Naive thymus-derived CD8-positive, alpha-beta T cell (primary cell): Measurements from ENCODE around the gene SKA2. TPM values are rescaled to one million over a fixed set of nuclear protein-coding genes. Genes with fewer than 3 reads are reported as not detected.

Source experiments
- ATAC-seq, 2 donors: fragments of 150-1000 bp; cut with Tn5 transposase in 1 of 2; sonication (Bioruptor Pico), chemical (Tn5 transposase) in 1 of 2; 1 replicate in 1 of 2; 2 replicates in 1 of 2; pipeline ENCODE4 v1.10.0; 2021; ENCODE audit warnings: mild to moderate bottlenecking in 2 of 2, moderate library complexity in 2 of 2
- POLR2A ChIA-PET: fragments of 350-600 bp; sonication (Branson Sonifier 250); formaldehyde crosslinking; loops from one replicate; lab custom pipeline; 2021; ENCODE audit warnings: antibody characterized with exemption; lab: Charles Lee
- DNase-seq, 10 donors: peaks; one replicate each; pipeline versions ENCODE4 v3.0.0 to v3.0.0-alpha.2; 2020 to 2022
- H3K27ac Mint-ChIP-seq, 10 donors: one replicate each; pipeline ENCODE4 v1.8.0; 2020 to 2022; ENCODE audit warnings: mild to moderate bottlenecking in 10 of 10, mixed read lengths in 10 of 10, moderate library complexity in 4 of 10, inconsistent platforms in 1 of 10
- H3K27me3 Mint-ChIP-seq, 5 donors: one replicate each; pipeline ENCODE4 v1.8.0; 2021 to 2022; ENCODE audit warnings: mixed read lengths in 5 of 5
- H3K36me3 Mint-ChIP-seq, 3 donors: one replicate each; pipeline ENCODE4 v1.8.0; 2020 to 2022; ENCODE audit warnings: mixed read lengths in 3 of 3, mild to moderate bottlenecking in 2 of 3, inconsistent platforms in 1 of 3
- H3K4me1 Mint-ChIP-seq, 4 donors: one replicate each; pipeline ENCODE4 v1.8.0; 2021 to 2022; ENCODE audit warnings: mixed read lengths in 4 of 4
- H3K4me3 Mint-ChIP-seq, 10 donors: one replicate each; pipeline ENCODE4 v1.8.0; 2020 to 2022; ENCODE audit warnings: mild to moderate bottlenecking in 10 of 10, mixed read lengths in 10 of 10, moderate library complexity in 6 of 10, inconsistent platforms in 1 of 10
- H3K9me3 Mint-ChIP-seq, 9 donors: one replicate each; pipeline ENCODE4 v1.8.0; 2020 to 2022; ENCODE audit warnings: mixed read lengths in 9 of 9, mild to moderate bottlenecking in 3 of 9, inconsistent platforms in 1 of 9, moderate library complexity in 1 of 9
- microRNA-seq: library from miRNA; unstranded; fragments of <30 nt; microRNA quantifications from one replicate; pipeline ENCODE4 v1.2.0, GENCODE V29; 2022; ENCODE audit warnings: borderline microRNAs expressed
- polyA plus RNA-seq, 3 donors: library from polyadenylated mRNA; unstranded; fragments of 300-500 nt; fragmentation: Illumina TruSeq; gene quantifications; one replicate each; pipeline ENCODE4 v1.2.3, GENCODE V29; 2021
- total RNA-seq, 8 experiments: library from RNA in 2 of 8; stranded (reverse) in 2 of 8; gene quantifications; one replicate each; pipeline ENCODE4 v1.2.3 and lab custom pipeline; 2021 to 2026

SKA2 gene
- total and polyA plus RNA-seq, 5 experiments from 2014 or later, result 13.1 to 34.4 (median 28.7) TPM

GRCh38 chr17:59084154-59084553, 70.8 kb downstream of the SKA2 start:
- Mint-ChIP-seq H3K27me3 (no peaks in the 10 kb centered on the region), H3K4me1 (peaks cover 0 to 7% (median 3%) of the 10 kb centered on the region in 4 donors), H3K9me3 (no peaks in the 10 kb centered on the region), H3K27ac (peak overlapping the region in 1 of 10 donors; percentile 59), H3K4me3 (no peak overlapping the region), H3K36me3 (peaks cover 0 to 73% (median 22%) of the 10 kb centered on the region in 3 donors)
- POLR2A ChIA-PET, result no interaction called here
- ATAC-seq (no peak), DNase-seq (no peak)

- no peak overlapping the region for H3K27ac Mint-ChIP-seq
- H3K4me1 Mint-ChIP-seq, result no peaks in the 10 kb centered on the region
- DNase-seq, result no peak
- no peak overlapping the region for H3K4me3 Mint-ChIP-seq
- no peak for ATAC-seq
- POLR2A ChIA-PET, result no interaction called here
- no peaks in the 10 kb centered on the region for H3K27me3 Mint-ChIP-seq
- peaks cover 0 to 80% (median 34%) of the 10 kb centered on the region in 3 donors for H3K36me3 Mint-ChIP-seq
- no peaks in the 10 kb centered on the region for H3K9me3 Mint-ChIP-seq
These were observed 80.5 kb downstream of the SKA2 start for GRCh38 chr17:59074494-59074893.

GRCh38 chr17:59073972-59074371, 81.0 kb downstream of the SKA2 start:
- POLR2A ChIA-PET, result no interaction called here

GRCh38 chr17:59069856-59070255, 85.1 kb downstream of the SKA2 start:
- POLR2A ChIA-PET, result no interaction called here
- H3K27ac Mint-ChIP-seq, result no peak overlapping the region
- ATAC-seq, result no peak
- H3K9me3 Mint-ChIP-seq, result no peaks in the 10 kb centered on the region
- no peak for DNase-seq
- no peaks in the 10 kb centered on the region for H3K27me3 Mint-ChIP-seq
- no peaks in the 10 kb centered on the region for H3K4me1 Mint-ChIP-seq
- no peak overlapping the region for H3K4me3 Mint-ChIP-seq
- peaks cover 0 to 79% (median 34%) of the 10 kb centered on the region in 3 donors for H3K36me3 Mint-ChIP-seq

More at GRCh38 chr17:59073972-59074371, 81.0 kb downstream of the SKA2 start:
- ATAC-seq (no peak), DNase-seq (no peak)
- Mint-ChIP-seq H3K36me3 (peaks cover 0 to 78% (median 35%) of the 10 kb centered on the region in 3 donors), H3K27me3 (no peaks in the 10 kb centered on the region), H3K9me3 (no peaks in the 10 kb centered on the region), H3K4me3 (no peak overlapping the region), H3K4me1 (no peaks in the 10 kb centered on the region), H3K27ac (no peak overlapping the region)

GRCh38 chr17:59067756-59068155, 87.2 kb downstream of the SKA2 start:
- H3K36me3 Mint-ChIP-seq, result peaks cover 0 to 83% (median 28%) of the 10 kb centered on the region in 3 donors
- ATAC-seq (no peak), DNase-seq (no peak)
- no peak overlapping the region for H3K27ac Mint-ChIP-seq
- no peak overlapping the region for H3K4me3 Mint-ChIP-seq
- H3K9me3 Mint-ChIP-seq, result no peaks in the 10 kb centered on the region
- H3K4me1 Mint-ChIP-seq, result no peaks in the 10 kb centered on the region
- POLR2A ChIA-PET, result no interaction called here
- H3K27me3 Mint-ChIP-seq, result no peaks in the 10 kb centered on the region

GRCh38 chr17:59067340-59067739, 87.6 kb downstream of the SKA2 start:
- Mint-ChIP-seq H3K4me3 (no peak overlapping the region), H3K27ac (no peak overlapping the region), H3K9me3 (no peaks in the 10 kb centered on the region), H3K27me3 (no peaks in the 10 kb centered on the region), H3K36me3 (peaks cover 0 to 86% (median 32%) of the 10 kb centered on the region in 3 donors), H3K4me1 (no peaks in the 10 kb centered on the region)
- DNase-seq (no peak), ATAC-seq (no peak)
- POLR2A ChIA-PET, result interaction anchor here (0.6 kb wide), 1 partner anchor 38 kb away, joined by 5 read pairs; no protein-coding TSS in a partner anchor

GRCh38 chr17:59062509-59062908, 92.5 kb downstream of the SKA2 start:
- H3K4me1 Mint-ChIP-seq, result peaks cover 0 to 1% (median 0%) of the 10 kb centered on the region in 4 donors
- no peak for ATAC-seq
- POLR2A ChIA-PET, result no interaction called here
- no peak for DNase-seq
- no peaks in the 10 kb centered on the region for H3K9me3 Mint-ChIP-seq
- no peak overlapping the region for H3K4me3 Mint-ChIP-seq
- no peak overlapping the region for H3K27ac Mint-ChIP-seq
- no peaks in the 10 kb centered on the region for H3K27me3 Mint-ChIP-seq
- H3K36me3 Mint-ChIP-seq, result peaks cover 5 to 80% (median 25%) of the 10 kb centered on the region in 3 donors

Small RNAs within 50 kb of the gene (microRNA-seq; reads per million reads assigned to microRNA genes)
- gene MIR301A (3.8 reads per million, percentile 7 among the genes with 10 or more reads in this experiment), gene MIR454 (652 reads per million, percentile 81 among the genes with 10 or more reads in this experiment)

Other genes with a start within 250 kb of the SKA2 start
- 10 to 100 TPM; 26.1 to 27.2 TPM for gene TRIM37, start 48.3 kb downstream of the SKA2 start, total RNA-seq
- 1 to 10 TPM; 7.2 to 9.3 (median 8.3) TPM for gene TRIM37, start 48.3 kb downstream of the SKA2 start, polyA plus RNA-seq
- gene PRR11, start 560 bp upstream of the SKA2 start, total RNA-seq, result under 1 TPM; 0.65 to 0.85 TPM
- under 1 TPM in 2 of 3 donors, not detected in 1; 0.32 to 0.66 TPM for gene PRR11, start 560 bp upstream of the SKA2 start, polyA plus RNA-seq
- gene SMG8, start 54.8 kb upstream of the SKA2 start, total RNA-seq, result 10 to 100 TPM; 22.2 to 22.4 TPM
- gene SMG8, start 54.8 kb upstream of the SKA2 start, polyA plus RNA-seq, result 10 to 100 TPM in 1 of 3 donors, 1 to 10 TPM in 2; 7.9 to 12.5 (median 9.5) TPM
- gene GDPD1, start 65.3 kb upstream of the SKA2 start, total RNA-seq, result 1 to 10 TPM; 4.7 to 8.0 TPM
- gene GDPD1, start 65.3 kb upstream of the SKA2 start, polyA plus RNA-seq, result 1 to 10 TPM; 2.1 to 4.0 (median 2.6) TPM
- gene YPEL2, start 176.5 kb upstream of the SKA2 start, total RNA-seq, result 10 to 100 TPM; 73.5 to 75.0 TPM
- 10 to 100 TPM; 22.0 to 28.7 (median 25.2) TPM for gene YPEL2, start 176.5 kb upstream of the SKA2 start, polyA plus RNA-seq